A673 (cell line): ENCODE measurements around the gene SPRYD3. TPM values are rescaled to one million over a fixed set of nuclear protein-coding genes. Genes with fewer than 3 reads are reported as not detected.

Experiments
- BruUV-seq: library from RNA; stranded (reverse); fragments of 400-500 nt; replicated peaks from 2 replicates; lab custom pipeline; 2021; lab: Mats Ljungman, UMichigan
- CTCF ChIA-PET: fragments of 300-600 bp; sonication (Branson Sonifier 250); formaldehyde crosslinking; loops from one replicate; lab custom pipeline; 2022; ENCODE audit warnings: antibody characterized with exemption; lab: Charles Lee
- POLR2A ChIA-PET: fragments of 300-600 bp; sonication (Branson Sonifier 250); formaldehyde crosslinking; loops from one replicate; lab custom pipeline; 2022; ENCODE audit warnings: antibody characterized with exemption; ENCODE audit not compliant: low non-redundant PET; lab: Charles Lee
- DNase-seq: peaks from one replicate; pipeline ENCODE4 v3.0.0-alpha.2; 2015; ENCODE audit warnings: low spot score
- H3K27ac ChIP-seq: fragments of 200-600 bp; sonication (generic); 2 replicates; pipeline ENCODE4 v1.5.1; 2016; ENCODE audit warnings: mixed run types, low read depth, mild to moderate bottlenecking, mixed read lengths, antibody characterized with exemption, low read length; ENCODE audit not compliant: poor library complexity, severe bottlenecking
- H3K27me3 ChIP-seq: fragments of 200-600 bp; sonication (generic); replicated peaks from 2 replicates; pipeline ENCODE4 v1.6.1; 2017; ENCODE audit warnings: mixed run types, low read depth, mild to moderate bottlenecking, mixed read lengths, antibody characterized with exemption, low read length; ENCODE audit not compliant: insufficient read depth, poor library complexity
- H3K36me3 ChIP-seq: fragments of 200-600 bp; sonication (generic); 2 replicates; pipeline ENCODE4 v1.6.1; 2016; ENCODE audit warnings: mixed run types, mild to moderate bottlenecking, mixed read lengths, antibody characterized with exemption, low read length; ENCODE audit not compliant: insufficient read depth, poor library complexity, severe bottlenecking
- H3K4me1 ChIP-seq: fragments of 200-600 bp; sonication (generic); 2 replicates; pipeline ENCODE4 v1.6.1; 2017; ENCODE audit warnings: mixed run types, mild to moderate bottlenecking, mixed read lengths, antibody characterized with exemption, low read length; ENCODE audit not compliant: insufficient read depth, poor library complexity, severe bottlenecking
- H3K4me3 ChIP-seq: fragments of 200-600 bp; sonication (generic); 2 replicates; pipeline ENCODE4 v1.5.1; 2016; ENCODE audit warnings: low read depth, mixed run types, mild to moderate bottlenecking, mixed read lengths, low read length; ENCODE audit not compliant: poor library complexity, severe bottlenecking
- H3K9me3 ChIP-seq: fragments of 200-600 bp; sonication (generic); 2 replicates; pipeline ENCODE4 v1.6.1; 2016; ENCODE audit warnings: mixed run types, low read depth, mild to moderate bottlenecking, mixed read lengths, antibody characterized with exemption, low read length; ENCODE audit not compliant: poor library complexity, severe bottlenecking
- EZH2 ChIP-seq: fragments of 200-600 bp; sonication (generic); IDR thresholded peaks from 2 replicates; pipeline ENCODE4 v1.6.1; 2017; ENCODE audit warnings: borderline replicate concordance, low read depth, mild to moderate bottlenecking, mixed read lengths, antibody characterized with exemption, low read length; ENCODE audit not compliant: poor library complexity, severe bottlenecking
- intact Hi-C: fragments of 100-400 bp; cut with micrococcal nuclease; formaldehyde crosslinking; loops from one replicate; pipeline ENCODE4 v1.10.0; 2022; ENCODE audit not compliant: unreplicated experiment
- total RNA-seq: library from RNA; stranded (reverse); gene quantifications from 2 replicates; pipeline ENCODE4 v1.2.3, GENCODE V29; 2021
- TF ChIP-seq, protein P1 (sequence below): fragments of 300-800, 200-600 bp; sonication (generic); conservative IDR thresholded peaks from 2 replicates; pipeline ENCODE4 v1.5.1; 2017; ENCODE audit warnings: low read depth, mild to moderate bottlenecking, antibody characterized with exemption, low read length, moderate library complexity, mixed read lengths

SPRYD3 gene
- total RNA-seq, 1 experiment from 2014 or later: 19.3 TPM

- intact Hi-C loops: no loop called here
- Histone ChIP-seq H3K4me3 (no peak overlapping the region), H3K4me1 (no peaks in the 10 kb centered on the region), H3K27ac (no peak overlapping the region), H3K36me3 (no peaks in the 10 kb centered on the region), H3K9me3 (no peaks in the 10 kb centered on the region), H3K27me3 (no peaks in the 10 kb centered on the region)
- ChIA-PET CTCF (no interaction called here), POLR2A (no interaction called here)
- no peak for TF ChIP-seq EZH2
- TF ChIP-seq, protein P1, sequence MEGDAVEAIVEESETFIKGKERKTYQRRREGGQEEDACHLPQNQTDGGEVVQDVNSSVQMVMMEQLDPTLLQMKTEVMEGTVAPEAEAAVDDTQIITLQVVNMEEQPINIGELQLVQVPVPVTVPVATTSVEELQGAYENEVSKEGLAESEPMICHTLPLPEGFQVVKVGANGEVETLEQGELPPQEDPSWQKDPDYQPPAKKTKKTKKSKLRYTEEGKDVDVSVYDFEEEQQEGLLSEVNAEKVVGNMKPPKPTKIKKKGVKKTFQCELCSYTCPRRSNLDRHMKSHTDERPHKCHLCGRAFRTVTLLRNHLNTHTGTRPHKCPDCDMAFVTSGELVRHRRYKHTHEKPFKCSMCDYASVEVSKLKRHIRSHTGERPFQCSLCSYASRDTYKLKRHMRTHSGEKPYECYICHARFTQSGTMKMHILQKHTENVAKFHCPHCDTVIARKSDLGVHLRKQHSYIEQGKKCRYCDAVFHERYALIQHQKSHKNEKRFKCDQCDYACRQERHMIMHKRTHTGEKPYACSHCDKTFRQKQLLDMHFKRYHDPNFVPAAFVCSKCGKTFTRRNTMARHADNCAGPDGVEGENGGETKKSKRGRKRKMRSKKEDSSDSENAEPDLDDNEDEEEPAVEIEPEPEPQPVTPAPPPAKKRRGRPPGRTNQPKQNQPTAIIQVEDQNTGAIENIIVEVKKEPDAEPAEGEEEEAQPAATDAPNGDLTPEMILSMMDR: no peak
- BruUV-seq: no TSS peak
- DNase-seq: no peak
Observed at GRCh38 chr12:53118751-53119300, 39.6 kb upstream of the SPRYD3 start.

- POLR2A ChIA-PET: no interaction called here
- no peaks in the 10 kb centered on the region for H3K27me3 ChIP-seq
- BruUV-seq: no TSS peak
- CTCF ChIA-PET: no interaction called here
- intact Hi-C loops: no loop called here
- H3K36me3 ChIP-seq: no peaks in the 10 kb centered on the region
- TF ChIP-seq EZH2: no peak
- TF ChIP-seq, protein P1: no peak
- no peak overlapping the region for H3K27ac ChIP-seq
- H3K4me1 ChIP-seq: no peaks in the 10 kb centered on the region
- H3K9me3 ChIP-seq: no peaks in the 10 kb centered on the region
- no peak for DNase-seq
- no peak overlapping the region for H3K4me3 ChIP-seq
Observed at GRCh38 chr12:53115891-53116648, 36.9 kb upstream of the SPRYD3 start.

DNA sequence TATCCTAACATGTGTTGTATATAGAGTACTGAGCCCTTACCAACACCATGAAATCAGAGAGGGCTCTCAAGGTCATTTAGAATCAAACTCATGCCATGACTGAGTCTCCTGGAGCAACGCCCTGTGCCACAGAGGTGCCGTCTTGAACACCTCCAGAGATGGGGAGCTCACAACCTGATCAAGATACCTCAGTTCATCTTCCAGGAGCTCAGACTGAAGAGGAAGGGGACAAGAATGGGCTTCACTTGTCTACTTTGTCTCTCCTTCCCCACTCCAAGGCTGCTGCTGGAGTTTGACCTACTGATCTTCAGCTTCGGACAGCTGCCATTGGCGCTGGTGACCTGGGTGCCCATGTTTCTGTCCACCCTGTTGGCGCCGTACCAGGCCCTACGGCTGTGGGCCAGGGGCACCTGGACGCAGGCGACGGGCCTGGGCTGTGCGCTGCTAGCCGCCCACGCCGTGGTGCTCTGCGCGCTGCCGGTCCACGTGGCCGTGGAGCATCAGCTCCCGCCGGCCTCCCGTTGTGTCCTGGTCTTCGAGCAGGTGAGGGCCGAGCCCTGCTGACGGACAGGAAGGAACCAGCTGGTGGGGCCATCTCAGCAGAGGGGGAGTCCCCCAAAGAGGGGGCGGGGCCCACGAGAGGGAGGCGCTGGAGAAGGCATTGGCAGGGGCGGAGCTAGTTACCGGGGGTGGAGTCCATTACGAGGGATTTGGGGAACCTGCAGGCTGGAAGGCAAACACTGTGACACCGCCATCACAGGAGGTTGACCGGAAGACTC lies 36.1 kb upstream of the SPRYD3 start:
- no peaks in the 10 kb centered on the region for H3K27me3 ChIP-seq
- no peak for DNase-seq
- H3K4me3 ChIP-seq: no peak overlapping the region
- no peak overlapping the region for H3K27ac ChIP-seq
- no peaks in the 10 kb centered on the region for H3K36me3 ChIP-seq
- intact Hi-C loops: no loop called here
- no peak for TF ChIP-seq EZH2
- TF ChIP-seq, protein P1: no peak
- POLR2A ChIA-PET: no interaction called here
- H3K9me3 ChIP-seq: no peaks in the 10 kb centered on the region
- no peaks in the 10 kb centered on the region for H3K4me1 ChIP-seq
- CTCF ChIA-PET: no interaction called here
- BruUV-seq: no TSS peak
